Hematopoietic multipotent progenitor cell treated with erythropoietin and hydrocortisone succinate and interleukin-3 and kit ligand, for 15 days (in vitro differentiated cells): ENCODE results near the gene QRICH2.
A peak's percentile ranks its signal among the peaks of the same experiment; 100 is the strongest.
"Not testable (repeated sequence)": the region's sequence is repeated elsewhere in the genome, so short reads cannot be mapped to it uniquely, and the experiment has no call there.

Source experiments
- DNase-seq: peaks from one replicate; pipeline ENCODE4 v3.0.0-alpha.2; 2015; ENCODE audit warnings: low spot score

The QRICH2 gene

DNA sequence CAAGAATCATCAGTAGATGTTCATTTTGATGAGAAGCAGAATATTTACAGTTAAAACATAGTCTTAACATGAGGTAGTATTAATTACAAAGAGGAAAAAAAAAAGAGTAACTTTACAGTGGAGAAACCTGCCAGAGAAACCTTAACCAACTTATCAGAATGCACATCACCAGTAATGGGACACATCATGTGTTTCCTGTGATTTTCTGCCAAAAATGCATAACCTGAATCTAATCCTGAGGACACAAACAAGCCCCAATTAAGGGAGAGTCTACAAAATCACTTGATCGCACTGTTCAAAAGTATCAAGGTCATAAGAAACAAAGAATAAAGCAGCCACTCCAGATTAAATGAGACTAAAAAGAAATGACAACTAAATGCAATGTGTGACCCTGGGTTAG is 18.2 kb upstream of the QRICH2 start:
- DNase-seq = no peak

DNA sequence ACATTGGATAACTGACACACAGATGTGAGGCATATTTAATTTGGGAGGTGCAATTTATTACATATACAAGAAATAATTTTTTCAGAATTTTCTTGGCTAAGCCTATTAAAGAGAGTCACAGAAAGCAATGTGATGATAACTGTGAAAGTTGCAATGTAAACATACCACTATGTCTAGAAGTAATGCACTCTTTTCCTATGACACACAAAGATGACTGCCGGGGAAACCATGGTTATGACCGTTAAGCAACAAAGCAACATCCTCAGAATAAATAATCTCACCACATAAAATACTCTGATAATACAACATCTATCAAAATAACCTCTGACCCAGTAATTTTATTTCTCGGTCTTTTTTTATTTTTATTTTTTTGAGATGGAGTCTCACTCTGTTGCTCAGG is 10.5 kb upstream of the QRICH2 start:
- DNase-seq = no peak

DNA sequence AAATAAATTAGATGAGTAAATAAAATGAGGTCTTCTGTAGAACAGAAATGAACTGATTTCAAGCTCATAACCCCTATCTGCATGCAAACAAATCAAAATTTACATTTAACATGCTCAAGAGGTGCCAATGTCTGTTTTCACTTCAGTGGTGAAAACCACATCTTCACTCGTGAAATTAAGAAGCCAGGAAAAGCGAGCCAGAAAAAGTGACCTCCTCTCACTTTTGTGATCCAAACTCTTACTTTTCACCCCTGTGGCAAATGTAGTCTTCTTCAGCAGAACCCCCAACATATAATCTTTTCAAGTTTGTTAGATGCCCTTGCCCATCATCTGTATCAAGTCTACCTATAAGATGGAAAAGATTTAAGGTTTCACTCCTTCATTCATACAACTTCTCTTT is 9.5 kb upstream of the QRICH2 start:
- DNase-seq = no peak

DNA sequence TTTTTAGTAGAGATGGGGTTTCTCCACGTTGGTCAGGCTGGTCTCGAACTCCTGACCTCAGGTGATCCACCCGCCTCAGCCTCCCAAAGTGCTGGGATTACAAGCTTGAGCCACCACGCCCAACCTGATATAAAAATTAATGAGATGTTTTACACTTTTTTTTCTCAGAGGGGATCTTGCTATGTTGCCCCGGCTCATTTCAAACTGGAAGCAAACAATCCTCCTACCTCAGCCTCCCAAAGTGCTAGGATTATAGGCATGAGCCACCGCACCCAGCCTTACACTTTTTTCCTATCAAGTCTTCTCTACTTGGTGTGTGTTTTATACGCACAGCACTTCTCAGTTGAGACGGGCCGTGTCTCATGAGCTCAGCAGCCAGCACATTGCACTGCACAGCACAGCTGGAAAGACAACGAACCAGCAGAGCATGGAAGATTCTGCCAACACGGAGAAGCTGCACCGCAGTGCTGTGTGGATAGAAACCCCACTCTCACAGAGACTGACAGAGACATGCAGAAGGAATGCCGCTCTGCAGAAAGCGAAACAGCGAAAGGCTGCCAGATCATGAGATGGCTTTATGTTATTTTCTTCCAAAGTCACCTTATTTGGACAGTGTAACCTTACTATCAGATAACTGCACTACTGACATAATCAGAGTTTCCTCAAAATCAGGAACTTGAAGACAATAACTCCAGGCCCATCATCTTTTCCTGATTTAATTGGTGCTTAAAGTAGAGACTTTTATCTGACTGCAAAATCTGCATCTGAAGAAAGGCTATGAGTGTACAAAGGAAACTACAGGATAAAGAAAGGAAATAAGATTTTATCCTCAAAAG is 6.5 kb upstream of the QRICH2 start:
- DNase-seq = no peak

DNA sequence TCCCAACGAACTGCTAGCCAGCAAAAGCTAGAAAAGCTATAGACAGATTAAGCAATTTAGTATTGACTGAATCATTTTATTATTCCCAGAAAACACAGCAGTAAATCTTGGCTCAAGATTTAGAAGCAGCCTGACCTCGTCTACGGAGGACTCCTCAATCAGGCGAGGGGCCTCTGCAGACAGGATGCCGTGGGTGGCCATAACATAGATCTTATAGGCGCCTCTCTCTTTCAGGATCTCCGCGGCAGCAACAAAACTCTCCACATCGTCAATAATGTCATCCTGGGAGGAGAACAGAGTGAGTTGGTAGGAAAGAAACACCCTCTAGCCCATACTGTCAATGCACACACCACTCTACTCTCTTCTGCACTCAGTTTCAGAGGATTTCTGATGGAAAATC is 4.7 kb upstream of the QRICH2 start:
- DNase-seq = no peak

DNA sequence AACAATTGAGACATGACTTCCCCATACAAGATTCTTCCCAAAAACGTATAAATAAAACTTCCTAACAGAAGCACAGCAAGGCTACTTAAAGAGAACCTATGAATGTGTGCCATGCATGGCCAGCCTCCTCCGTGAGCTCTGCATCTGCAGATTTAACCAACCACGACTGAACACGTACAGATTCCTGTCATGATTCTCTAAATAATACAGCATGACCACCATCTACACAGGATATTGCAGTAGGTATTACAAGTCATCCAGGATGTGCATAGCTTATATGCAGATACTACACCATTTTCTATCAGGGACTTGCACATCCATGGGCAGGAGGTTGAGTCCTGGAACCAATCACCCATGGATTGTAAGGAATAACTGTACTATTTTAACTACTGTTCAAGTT is 1.4 kb upstream of the QRICH2 start:
- no peak for DNase-seq

DNA sequence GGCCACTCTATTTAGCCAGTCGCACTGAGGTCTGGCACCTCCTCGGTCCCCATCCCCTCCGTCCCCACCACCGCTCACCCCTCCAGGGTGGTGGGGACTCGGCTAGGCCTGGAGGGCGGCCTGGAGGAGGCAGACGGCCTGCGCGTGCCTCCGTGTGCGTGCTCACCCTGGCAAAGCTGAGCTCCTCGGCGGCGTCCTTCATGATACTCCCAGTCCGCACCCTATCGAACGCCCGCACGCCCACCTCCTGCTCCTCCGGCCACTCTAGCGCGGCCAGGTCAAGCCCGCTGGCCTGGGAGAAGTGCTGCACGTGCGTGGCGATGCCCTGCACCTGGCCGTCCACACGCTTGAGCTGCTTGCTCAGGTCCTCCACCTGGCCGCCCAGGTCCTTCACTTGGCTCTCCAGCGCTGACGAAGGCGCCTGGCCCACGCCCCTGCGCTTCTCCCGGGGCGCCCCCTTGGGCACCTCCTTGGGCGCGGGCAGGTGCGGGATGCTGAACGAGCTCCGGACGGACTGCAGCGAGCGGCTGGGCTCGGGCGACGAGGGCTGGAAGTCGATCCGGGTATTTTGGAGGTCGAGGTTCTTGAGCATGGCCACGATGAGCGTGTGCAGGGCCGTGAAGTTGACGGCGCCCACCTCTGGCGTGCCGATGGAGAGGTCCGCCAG is 644 bp downstream of the QRICH2 start:
- DNase-seq = no peak

DNA sequence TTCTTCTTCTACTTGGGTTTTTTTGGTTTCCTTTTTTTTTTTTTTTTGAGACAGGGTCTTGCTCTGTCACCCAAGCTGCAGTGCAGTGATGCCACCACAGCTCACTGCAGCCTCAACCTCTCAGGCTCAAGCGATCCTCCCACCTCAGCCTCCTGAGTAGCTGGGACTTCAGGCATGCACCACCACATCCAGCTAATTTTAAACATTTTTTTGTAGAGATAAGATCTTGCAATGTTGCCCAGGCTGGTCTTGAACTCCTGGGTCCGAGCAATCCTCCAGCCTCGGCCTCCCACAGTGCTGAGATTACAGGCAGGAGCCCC is 3.0 kb downstream of the QRICH2 start:
- not testable (repeated sequence) for DNase-seq

DNA sequence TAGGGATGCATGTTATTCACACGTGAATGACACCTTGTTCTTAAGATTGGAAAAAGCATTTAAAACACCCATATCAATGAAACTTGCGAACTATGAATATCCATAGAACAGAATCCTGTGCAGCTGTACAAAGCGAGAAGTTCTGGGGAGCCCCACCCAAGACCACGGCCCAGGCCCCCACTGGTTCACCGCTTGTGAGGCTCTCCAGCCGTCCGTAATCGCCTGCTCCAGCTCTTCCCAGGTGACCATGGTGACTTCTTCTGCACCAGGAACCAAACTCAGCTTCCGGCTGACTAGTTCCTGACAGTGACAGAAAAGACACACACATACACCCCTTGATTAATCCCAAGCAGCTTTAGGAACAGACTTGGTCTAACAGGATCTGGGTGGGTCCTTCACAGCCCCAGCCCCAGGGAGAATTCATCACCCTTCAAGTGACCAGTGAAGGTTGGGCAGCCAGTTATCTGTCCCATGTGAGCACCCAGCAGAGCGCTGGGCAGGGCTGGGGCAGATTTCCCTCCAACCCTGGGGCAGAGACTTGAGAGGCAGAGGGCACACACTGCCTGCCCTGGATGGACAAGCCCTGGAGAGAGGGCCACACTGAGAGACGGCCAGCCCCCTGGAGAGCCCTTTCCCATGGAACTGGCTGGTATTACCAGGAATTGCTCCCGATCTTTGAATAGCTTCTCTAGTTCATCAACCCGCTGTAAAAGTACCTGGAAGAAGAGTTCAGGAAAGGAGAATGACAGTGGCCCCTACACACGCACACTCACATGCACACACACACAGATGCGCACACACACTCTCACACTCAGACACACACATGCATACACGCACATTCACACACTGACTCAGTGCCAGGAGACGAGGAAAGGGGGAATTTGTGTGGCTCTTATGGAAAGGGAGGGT is 3.6 kb downstream of the QRICH2 start:
- no peak for DNase-seq

DNA sequence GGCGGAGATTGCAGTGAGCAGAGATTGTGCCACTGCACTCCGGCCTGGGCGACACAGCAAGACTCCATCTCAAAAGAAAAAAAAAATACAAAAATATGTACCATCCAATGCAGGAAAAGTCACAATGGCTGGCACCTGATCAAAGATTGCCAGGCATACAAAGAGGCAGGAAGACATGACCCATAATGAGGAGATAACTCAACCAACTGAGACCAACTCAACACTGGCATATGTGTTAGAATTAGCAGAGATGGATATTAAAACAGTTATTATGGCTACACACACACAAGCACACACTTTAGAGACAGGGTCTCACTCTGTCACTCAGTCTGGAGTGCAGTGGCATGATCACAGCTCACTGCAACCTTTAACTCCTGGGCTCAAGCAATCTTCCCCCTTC is 10.6 kb downstream of the QRICH2 start:
- DNase-seq = no peak

DNA sequence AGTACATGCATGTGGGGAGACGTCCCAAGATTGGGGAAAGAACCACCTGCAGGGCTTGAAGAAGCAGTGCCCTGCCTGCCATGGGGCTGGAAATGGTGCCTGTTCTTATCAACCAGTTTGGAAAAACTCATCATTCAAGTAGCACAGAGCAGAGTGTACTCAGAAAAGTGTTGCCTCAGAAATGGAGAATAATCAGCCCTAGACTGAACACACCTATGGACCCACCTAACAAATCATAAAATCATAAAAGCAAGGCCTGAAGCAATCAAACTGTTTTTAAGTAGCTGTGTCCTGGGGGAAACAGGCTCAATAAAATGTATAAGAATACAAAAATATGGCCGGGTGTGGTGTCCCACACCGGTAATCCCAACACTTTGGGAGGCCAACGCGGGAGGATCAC is 11.2 kb downstream of the QRICH2 start:
- DNase-seq = no peak

DNA sequence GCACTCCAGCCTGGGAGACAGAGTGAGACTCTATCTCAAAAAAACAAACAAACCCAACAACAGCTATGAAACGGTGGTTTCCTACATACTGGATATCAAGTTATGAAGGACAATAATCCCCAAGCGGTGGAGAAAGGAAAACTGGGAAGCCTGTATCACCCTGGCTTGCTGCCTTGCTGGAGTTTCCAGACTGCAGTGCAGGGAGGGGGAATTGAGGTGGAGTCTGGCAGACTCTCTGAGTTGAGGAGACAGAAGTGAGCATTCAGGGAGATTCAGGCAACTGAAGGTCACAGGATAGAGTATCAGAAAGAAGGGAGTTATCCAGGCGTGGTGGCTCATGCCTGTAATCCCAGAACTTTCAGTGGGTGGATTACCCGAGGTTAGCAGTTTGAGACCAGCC is 11.9 kb downstream of the QRICH2 start:
- DNase-seq = no peak

DNA sequence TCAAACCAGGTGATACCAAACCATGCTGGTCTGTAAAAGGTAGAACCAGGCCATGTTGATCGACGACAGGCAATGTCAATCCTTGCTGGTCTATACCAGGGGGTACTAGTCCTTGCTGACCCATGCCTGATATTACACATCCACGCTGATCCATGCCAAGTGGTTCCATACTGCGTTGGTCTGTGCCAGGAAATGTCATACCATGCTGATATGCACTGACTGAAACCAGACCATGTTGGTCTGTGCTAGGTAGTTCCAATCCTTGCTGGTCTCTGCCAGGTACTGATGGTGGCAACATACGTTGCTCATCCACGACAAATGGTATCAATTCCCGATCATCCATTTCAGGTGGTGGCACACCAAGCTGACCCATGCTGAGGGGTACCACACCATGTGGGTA is 15.0 kb downstream of the QRICH2 start:
- DNase-seq = no peak

DNA sequence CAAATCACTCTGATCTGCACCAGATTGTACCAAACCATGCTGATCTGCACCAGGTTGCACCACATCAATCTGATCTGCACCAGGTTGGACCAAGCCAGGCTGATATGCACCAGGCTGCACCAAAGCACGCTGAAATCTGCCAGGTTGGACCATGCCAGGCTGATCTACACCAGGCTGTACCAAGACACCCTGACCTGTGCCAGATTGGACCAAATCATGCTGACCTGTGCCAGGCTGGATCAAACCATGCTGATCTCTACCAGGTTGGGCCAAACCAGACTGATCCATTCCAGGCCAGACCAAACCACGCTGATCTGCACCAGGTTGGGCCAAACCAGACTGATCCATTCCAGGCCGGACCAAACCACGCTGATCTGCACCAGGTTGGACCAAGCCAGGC is 15.5 kb downstream of the QRICH2 start:
- no peak for DNase-seq

DNA sequence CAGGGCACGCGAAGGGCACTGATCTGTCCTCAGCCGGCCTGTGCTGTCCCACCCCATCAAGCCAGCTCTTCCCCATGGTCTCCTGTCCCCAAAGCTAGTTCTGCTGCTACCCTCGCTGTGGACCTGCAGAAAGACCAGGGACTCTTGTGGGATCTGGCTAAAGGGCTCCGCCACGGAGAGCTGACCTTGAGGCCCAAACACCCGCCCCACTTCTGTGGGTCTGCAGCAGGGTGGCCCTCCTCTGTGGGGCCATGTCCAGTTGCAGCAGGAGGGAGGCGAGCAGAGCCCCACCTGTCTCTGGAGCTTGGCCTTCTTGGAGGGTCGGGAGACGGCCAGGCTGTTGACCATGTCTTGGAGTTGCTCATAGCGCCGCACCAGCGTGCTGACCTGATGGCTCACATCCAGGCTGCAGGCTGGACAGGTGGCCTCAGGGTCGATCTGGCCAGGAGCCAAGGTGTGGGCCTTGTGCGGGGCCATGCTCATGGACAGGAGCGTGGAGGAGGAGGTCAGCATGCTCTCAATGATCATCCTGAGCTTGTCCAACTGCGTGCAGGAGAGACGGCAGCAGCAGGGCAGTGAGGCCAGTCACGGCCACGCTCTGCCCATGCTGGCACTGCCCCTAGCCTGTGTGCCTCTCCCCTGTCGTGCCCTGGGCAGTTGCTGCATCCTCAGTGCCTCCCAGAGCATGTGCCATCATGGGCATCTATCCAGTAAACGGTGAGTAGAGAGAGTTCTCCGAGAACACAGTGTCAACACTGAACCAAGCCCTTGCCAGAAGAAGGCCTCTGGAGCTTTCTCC is 26.3 kb downstream of the QRICH2 start:
- no peak for DNase-seq

DNA sequence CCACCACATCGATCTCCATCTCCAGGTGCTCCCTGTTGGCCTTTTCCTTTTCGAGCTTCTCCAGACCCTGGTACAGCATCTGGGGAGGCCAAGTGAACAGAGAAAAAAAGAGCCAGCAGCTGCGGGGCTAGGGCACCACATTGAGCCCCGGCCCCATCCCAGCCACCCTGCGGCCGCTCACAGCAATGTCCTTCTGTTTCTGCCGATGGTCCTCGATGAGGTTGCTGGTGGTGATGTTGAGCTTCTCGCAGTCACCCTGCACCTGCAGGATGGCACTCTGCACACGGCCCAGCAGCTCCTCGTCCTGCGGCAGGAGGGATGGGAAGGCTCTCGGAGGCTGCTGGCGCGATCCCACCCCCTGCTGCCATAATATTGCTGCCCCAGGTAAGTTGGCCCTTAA is 27.4 kb downstream of the QRICH2 start:
- no peak for DNase-seq

DNA sequence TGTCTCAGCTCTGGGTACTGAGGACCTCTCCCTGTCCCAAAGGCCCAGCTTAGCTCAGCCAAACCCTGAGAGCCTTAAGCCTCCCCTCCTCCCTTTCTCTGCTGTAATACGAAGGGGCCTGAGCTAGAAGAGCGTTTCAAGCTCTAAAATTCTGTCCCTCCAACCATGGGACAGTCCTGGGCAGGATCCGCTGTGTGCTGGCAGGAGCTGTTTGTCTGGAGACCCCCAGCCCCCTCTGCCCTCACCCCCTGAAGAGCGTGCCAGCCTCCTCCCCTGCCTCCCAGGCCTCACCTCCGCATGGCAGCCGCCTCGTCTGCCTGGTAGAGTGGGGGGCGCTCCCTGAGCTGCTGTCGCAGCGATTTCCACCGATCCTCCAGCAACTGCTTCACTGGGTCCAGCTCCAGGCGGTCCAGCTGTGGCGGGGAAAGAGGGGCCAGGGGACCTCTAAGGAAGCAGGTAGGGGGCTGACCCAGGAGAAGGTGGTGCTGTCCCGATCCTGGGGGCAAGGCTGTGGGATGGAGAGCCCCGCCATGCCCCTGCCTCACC is 28.3 kb downstream of the QRICH2 start:
- no peak for DNase-seq

DNA sequence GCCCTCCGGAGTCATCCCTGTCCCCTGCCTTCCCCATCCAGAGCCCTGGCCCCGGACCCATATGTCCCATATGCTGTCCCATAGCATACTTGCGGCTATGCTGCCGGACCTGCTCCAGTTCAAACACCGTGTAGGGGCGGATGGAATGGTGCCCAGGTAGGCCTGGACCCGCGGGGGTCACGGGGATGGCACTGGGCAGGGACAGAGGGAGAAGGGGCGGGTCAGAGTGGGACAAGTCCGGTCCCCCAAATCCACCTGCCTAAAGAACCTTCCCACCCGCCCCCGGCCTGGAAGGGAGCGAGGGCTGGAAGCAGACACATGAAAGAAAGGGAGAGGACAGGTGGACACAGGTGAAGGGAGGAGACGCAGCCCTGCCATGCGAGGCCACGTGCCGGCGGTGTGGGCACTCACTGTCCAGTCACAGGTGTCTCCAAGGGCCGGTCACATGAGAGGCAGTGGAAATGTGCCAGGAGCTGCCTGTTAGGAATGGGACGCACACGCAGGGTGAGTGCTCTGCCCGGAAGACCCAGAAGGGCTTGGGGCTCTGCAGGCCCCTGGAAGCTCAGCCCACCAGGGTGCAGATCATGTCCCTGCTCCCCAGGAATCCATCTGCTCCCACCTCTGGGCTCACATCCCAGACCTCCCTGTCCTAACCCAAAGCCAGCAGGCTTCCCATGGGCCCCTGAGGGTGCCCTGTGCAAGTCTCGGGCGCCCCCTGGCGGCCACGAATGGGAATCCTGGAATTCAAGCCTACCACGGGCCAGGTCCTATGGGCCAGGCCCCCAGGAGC is 28.9 kb downstream of the QRICH2 start:
- peak; percentile 84 for DNase-seq

DNA sequence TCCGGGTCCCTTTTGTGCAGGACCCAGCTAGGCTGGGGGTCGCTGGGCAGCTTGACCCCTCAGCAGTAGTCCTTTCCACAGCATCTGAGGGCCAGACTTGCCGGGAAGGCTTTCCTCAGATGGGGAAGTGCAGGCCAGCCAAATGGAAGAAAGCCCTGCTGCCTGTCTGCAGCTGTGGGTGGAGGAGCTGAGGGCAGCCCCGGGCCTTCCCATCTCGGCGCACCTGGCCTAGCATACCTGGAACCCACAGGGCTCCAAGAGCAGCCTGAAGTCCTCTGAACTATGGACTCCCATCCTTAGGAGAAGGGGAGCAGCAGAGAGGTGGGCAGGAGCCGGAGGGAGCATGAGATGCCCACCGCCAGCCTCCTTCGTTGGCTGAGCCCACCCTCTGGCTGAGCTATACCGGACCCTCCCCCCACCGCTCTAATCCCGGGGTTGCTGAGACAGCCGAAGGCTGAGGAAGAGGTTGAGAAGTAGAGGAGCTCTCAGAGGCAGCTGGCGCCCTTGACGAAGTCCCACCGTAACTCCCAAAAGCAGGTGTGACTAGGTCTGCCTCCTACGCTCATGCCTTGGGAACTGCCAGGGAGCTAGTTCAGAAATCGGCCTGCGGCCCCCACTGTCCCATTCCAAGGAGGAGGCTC is 29.7 kb downstream of the QRICH2 start:
- no peak for DNase-seq
